Caco-2 (cell line): ENCODE measurements around the gene BCL6B. TPM values are rescaled to one million over a fixed set of nuclear protein-coding genes. Genes with fewer than 3 reads are reported as not detected.
"Not testable (repeated sequence)": the region's sequence is repeated elsewhere in the genome, so short reads cannot be mapped to it uniquely, and the experiment has no call there.

Experiments used
- BruUV-seq: library from RNA; stranded (reverse); fragments of 400-500 nt; replicated peaks from 2 replicates; lab custom pipeline; 2021; lab: Mats Ljungman, UMichigan
- CTCF ChIA-PET: fragments of 300-600 bp; sonication (Branson Sonifier 250); formaldehyde crosslinking; loops from one replicate; lab custom pipeline; 2022; ENCODE audit warnings: antibody characterized with exemption; lab: Charles Lee
- POLR2A ChIA-PET: fragments of 300-600 bp; sonication (Branson Sonifier 250); formaldehyde crosslinking; loops from one replicate; lab custom pipeline; 2022; ENCODE audit warnings: antibody characterized with exemption; lab: Charles Lee
- DNase-seq, 2 experiments: peaks; one replicate each; pipeline versions ENCODE4 v3.0.0 to v3.0.0-alpha.2; 2020 to 2022
- H3K27me3 ChIP-seq: replicated peaks from 2 replicates; pipeline ENCODE4 v1.6.0; 2011; ENCODE audit warnings: low read length; ENCODE audit not compliant: control insufficient read depth, insufficient read depth
- H3K36me3 ChIP-seq: 2 replicates; pipeline ENCODE4 v1.5.1; 2011; ENCODE audit warnings: low read length; ENCODE audit not compliant: control insufficient read depth, insufficient read depth
- H3K4me1 ChIP-seq: fragments of 250-450 bp; sonication (Bioruptor Pico); 2 replicates; pipeline ENCODE4 v1.5.1; 2020; ENCODE audit warnings: mild to moderate bottlenecking
- H3K4me3 ChIP-seq: 2 replicates; pipeline ENCODE4 v1.5.1; 2011; ENCODE audit warnings: low read depth, mild to moderate bottlenecking, control low read depth, low read length
- H3K9me3 ChIP-seq: fragments of 250-450 bp; sonication (Bioruptor Pico); 2 replicates; pipeline ENCODE4 v1.5.1; 2020; ENCODE audit warnings: mild to moderate bottlenecking, moderate library complexity
- H3K27ac Mint-ChIP-seq: one replicate; pipeline ENCODE4 v1.8.0; 2022; ENCODE audit warnings: mixed read lengths; ENCODE audit not compliant: unreplicated experiment
- H3K27me3 Mint-ChIP-seq: one replicate; pipeline ENCODE4 v1.8.0; 2022; ENCODE audit warnings: mixed read lengths; ENCODE audit not compliant: insufficient read depth, unreplicated experiment
- H3K36me3 Mint-ChIP-seq: one replicate; pipeline ENCODE4 v1.8.0; 2022; ENCODE audit warnings: mild to moderate bottlenecking, mixed read lengths; ENCODE audit not compliant: insufficient read depth, unreplicated experiment
- H3K4me1 Mint-ChIP-seq: one replicate; pipeline ENCODE4 v1.8.0; 2022; ENCODE audit warnings: low read depth, mixed read lengths; ENCODE audit not compliant: unreplicated experiment
- H3K4me3 Mint-ChIP-seq: one replicate; pipeline ENCODE4 v1.8.0; 2022; ENCODE audit warnings: mild to moderate bottlenecking, moderate library complexity, mixed read lengths; ENCODE audit not compliant: unreplicated experiment
- H3K9me3 Mint-ChIP-seq: one replicate; pipeline ENCODE4 v1.8.0; 2022; ENCODE audit warnings: mixed read lengths; ENCODE audit not compliant: unreplicated experiment
- intact Hi-C: fragments of 100-400 bp; cut with micrococcal nuclease; formaldehyde crosslinking; loops from one replicate; pipeline ENCODE4 v1.10.0; 2022; ENCODE audit not compliant: unreplicated experiment
- total RNA-seq: library from RNA; stranded (reverse); gene quantifications from 2 replicates; pipeline ENCODE4 v1.2.3, GENCODE V29; 2022
- TF ChIP-seq, protein P1 (sequence below), 2 experiments: fragments of 200-600 bp in 1 of 2; IDR thresholded peaks; 1 replicate in 1 of 2; 2 replicates in 1 of 2; pipeline versions ENCODE4 v1.5.1 to v1.8.0; 2011 to 2022; ENCODE audit warnings: antibody characterized with exemption in 1 of 2, control low read depth in 1 of 2, inconsistent platforms in 1 of 2, low read depth in 1 of 2, low read length in 1 of 2, mild to moderate bottlenecking in 1 of 2, moderate library complexity in 1 of 2; ENCODE audit not compliant: insufficient read depth in 1 of 2, severe bottlenecking in 1 of 2, unreplicated experiment in 1 of 2

BCL6B gene
- total RNA-seq, 1 experiment from 2014 or later, result not detected

DNA sequence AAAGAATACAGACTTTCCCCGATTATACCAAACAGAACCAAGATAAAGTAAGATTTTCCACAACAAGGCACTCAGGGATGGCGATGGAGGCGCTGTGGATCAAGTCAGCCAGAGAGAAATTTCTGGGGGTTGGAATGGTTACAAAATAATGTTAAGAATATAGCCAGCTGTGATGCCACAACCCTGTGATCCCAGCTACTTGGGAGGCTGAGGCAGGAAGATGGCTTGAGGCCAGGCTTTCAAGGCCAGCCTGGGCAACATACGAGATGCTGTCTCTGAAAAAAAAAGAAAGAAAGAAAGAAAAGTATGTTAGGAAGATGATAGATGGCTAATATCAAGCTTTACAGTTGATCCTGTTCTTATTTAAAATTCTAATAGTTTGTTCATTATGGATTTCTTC lies 37.6 kb upstream of the BCL6B start:
- Histone ChIP-seq H3K4me1 (no peaks in the 10 kb centered on the region), H3K9me3 (no peaks in the 10 kb centered on the region), H3K36me3 (no peaks in the 10 kb centered on the region), H3K27me3 (no peaks in the 10 kb centered on the region), H3K4me3 (no peak overlapping the region)
- H3K4me3 Mint-ChIP-seq, result no peak overlapping the region
- no peak for DNase-seq
- no peaks in the 10 kb centered on the region for H3K9me3 Mint-ChIP-seq
- ChIA-PET CTCF (interaction anchor here (0.7 kb wide), 1 partner anchor 76 kb away, joined by 3 read pairs; no protein-coding TSS in a partner anchor), POLR2A (no interaction called here)
- H3K36me3 Mint-ChIP-seq, result no peaks in the 10 kb centered on the region
- no peaks in the 10 kb centered on the region for H3K4me1 Mint-ChIP-seq
- no peak overlapping the region for H3K27ac Mint-ChIP-seq
- TF ChIP-seq, protein P1, sequence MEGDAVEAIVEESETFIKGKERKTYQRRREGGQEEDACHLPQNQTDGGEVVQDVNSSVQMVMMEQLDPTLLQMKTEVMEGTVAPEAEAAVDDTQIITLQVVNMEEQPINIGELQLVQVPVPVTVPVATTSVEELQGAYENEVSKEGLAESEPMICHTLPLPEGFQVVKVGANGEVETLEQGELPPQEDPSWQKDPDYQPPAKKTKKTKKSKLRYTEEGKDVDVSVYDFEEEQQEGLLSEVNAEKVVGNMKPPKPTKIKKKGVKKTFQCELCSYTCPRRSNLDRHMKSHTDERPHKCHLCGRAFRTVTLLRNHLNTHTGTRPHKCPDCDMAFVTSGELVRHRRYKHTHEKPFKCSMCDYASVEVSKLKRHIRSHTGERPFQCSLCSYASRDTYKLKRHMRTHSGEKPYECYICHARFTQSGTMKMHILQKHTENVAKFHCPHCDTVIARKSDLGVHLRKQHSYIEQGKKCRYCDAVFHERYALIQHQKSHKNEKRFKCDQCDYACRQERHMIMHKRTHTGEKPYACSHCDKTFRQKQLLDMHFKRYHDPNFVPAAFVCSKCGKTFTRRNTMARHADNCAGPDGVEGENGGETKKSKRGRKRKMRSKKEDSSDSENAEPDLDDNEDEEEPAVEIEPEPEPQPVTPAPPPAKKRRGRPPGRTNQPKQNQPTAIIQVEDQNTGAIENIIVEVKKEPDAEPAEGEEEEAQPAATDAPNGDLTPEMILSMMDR (IDR thresholded peaks at IDR 0.05; ENCODE audit: insufficient read depth in 1 of 2, low read depth in 1 of 2, low read length in 1 of 2, severe bottlenecking in 1 of 2, unreplicated experiment in 1 of 2), result no peak
- H3K27me3 Mint-ChIP-seq, result peaks cover 9% of the 10 kb centered on the region
- BruUV-seq, result no TSS peak
- intact Hi-C loops, result no loop called here

DNA sequence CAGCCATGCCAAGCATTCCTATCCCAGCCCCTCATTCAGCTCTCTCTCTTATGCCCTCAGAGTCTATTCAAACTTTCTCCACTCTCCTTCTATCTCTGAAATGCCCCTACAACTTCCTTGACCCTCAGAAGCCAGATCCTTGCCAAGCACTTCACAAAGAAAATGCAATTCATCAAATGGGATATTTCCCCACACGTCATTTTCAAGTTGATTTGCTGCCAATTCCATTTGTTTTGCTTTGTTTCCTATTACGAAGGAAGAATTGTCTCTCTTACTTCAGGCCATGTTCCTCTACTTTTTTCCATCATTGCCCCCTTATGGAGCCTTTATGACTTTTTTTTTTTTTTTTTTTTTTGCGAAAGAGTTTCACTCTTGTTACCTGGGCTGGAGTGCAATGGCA lies 36.2 kb upstream of the BCL6B start:
- no peaks in the 10 kb centered on the region for H3K27me3 ChIP-seq
- Mint-ChIP-seq H3K27me3 (peaks cover 9% of the 10 kb centered on the region), H3K36me3 (no peaks in the 10 kb centered on the region), H3K4me3 (no peak overlapping the region), H3K4me1 (no peaks in the 10 kb centered on the region), H3K27ac (no peak overlapping the region), H3K9me3 (no peaks in the 10 kb centered on the region)
- DNase-seq, result no peak
- ChIA-PET CTCF (no interaction called here), POLR2A (interaction anchor here (0.7 kb wide), 1 partner anchor 8 kb away, joined by 4 read pairs; no protein-coding TSS in a partner anchor)
- intact Hi-C loops, result no loop called here
- TF ChIP-seq, protein P1 (IDR thresholded peaks at IDR 0.05; ENCODE audit: insufficient read depth in 1 of 2, low read depth in 1 of 2, low read length in 1 of 2, severe bottlenecking in 1 of 2, unreplicated experiment in 1 of 2), result no peak
- no peaks in the 10 kb centered on the region for H3K36me3 ChIP-seq
- no TSS peak for BruUV-seq
- H3K4me3 ChIP-seq, result no peak overlapping the region
- H3K9me3 ChIP-seq, result no peaks in the 10 kb centered on the region
- no peaks in the 10 kb centered on the region for H3K4me1 ChIP-seq

DNA sequence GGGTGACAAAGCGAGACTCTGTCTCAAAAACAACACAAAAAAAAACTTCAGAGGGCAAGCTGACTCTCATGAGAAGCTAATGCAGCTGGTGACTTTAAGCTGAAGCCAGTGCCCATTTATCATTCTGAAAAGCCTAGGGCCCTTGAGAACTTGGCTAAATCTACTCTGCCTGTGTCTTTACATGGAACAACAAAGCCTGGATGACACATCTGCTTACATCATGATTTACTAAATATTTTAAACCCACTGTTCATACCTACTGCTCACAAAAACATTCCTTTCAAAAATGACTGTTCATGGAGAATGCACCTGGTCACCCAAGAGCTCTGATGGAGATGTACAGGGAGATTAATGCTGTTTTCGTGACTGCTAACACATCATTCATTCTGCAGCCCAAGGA lies 33.1 kb upstream of the BCL6B start:
- H3K27me3 ChIP-seq, result no peaks in the 10 kb centered on the region
- BruUV-seq, result no TSS peak
- H3K4me3 Mint-ChIP-seq, result no peak overlapping the region
- POLR2A ChIA-PET, result no interaction called here
- TF ChIP-seq, protein P1 (IDR thresholded peaks at IDR 0.05; ENCODE audit: insufficient read depth in 1 of 2, low read depth in 1 of 2, low read length in 1 of 2, severe bottlenecking in 1 of 2, unreplicated experiment in 1 of 2), result no peak
- peaks cover 6% of the 10 kb centered on the region for H3K27me3 Mint-ChIP-seq
- no peaks in the 10 kb centered on the region for H3K9me3 ChIP-seq
- DNase-seq, result no peak
- no peak overlapping the region for H3K27ac Mint-ChIP-seq
- H3K9me3 Mint-ChIP-seq, result no peaks in the 10 kb centered on the region
- no peaks in the 10 kb centered on the region for H3K36me3 Mint-ChIP-seq
- H3K4me3 ChIP-seq, result no peak overlapping the region
- intact Hi-C loops, result no loop called here
- CTCF ChIA-PET, result no interaction called here
- no peaks in the 10 kb centered on the region for H3K4me1 ChIP-seq
- no peaks in the 10 kb centered on the region for H3K4me1 Mint-ChIP-seq
- no peaks in the 10 kb centered on the region for H3K36me3 ChIP-seq

DNA sequence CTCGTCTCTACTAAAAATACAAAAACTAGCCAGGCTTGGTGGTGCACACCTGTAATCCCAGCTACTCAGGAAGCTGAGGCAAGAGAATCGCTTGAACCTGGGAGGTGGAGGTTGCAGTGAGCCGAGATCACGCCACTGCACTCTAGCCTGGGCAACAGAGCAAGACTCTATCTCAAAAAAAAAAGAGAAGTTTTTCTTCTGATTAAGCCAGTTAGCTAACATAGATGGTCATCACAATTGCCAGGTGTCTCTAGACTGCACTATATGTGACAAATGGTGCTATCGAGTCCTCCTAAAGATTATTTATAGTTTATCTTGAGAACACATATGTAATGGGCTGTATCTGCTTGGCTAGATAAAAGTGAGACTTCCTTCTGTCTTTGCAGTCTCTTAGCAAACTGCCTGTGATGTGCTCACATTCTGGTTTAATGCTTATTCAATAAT lies 29.2 kb upstream of the BCL6B start:
- H3K4me1 Mint-ChIP-seq, intact Hi-C loops, H3K36me3 ChIP-seq, POLR2A ChIA-PET, DNase-seq, H3K27me3 ChIP-seq, H3K4me3 ChIP-seq, H3K4me1 ChIP-seq, H3K4me3 Mint-ChIP-seq, H3K27me3 Mint-ChIP-seq, H3K36me3 Mint-ChIP-seq, CTCF ChIA-PET, BruUV-seq, H3K9me3 Mint-ChIP-seq, H3K27ac Mint-ChIP-seq, H3K9me3 ChIP-seq: not testable (repeated sequence)
